Gastroesophageal sphincter (tissue), 4 donors: ENCODE data around the gene PROSER1. TPM values are rescaled to one million over a fixed set of nuclear protein-coding genes. Genes with fewer than 3 reads are reported as not detected.

Experiments used
- ATAC-seq: fragments of 150-250 bp; one replicate; pipeline ENCODE4 v1.9.1; 2016; ENCODE audit warnings: mild to moderate bottlenecking, moderate library complexity
- H3K27ac ChIP-seq, 4 donors: fragments of 200-600 bp; sonication (generic) in 3 of 4; 1 replicate in 3 of 4; 2 replicates in 1 of 4; pipeline ENCODE4 v1.5.1; 2016 to 2019
- H3K27me3 ChIP-seq: fragments of 200-600 bp; sonication (generic); one replicate; pipeline ENCODE4 v1.5.1; 2019
- H3K36me3 ChIP-seq, 2 donors: fragments of 200-600 bp; sonication (generic); one replicate each; pipeline ENCODE4 v1.5.1; 2019; ENCODE audit warnings: control low read depth in 1 of 2
- H3K4me1 ChIP-seq, 3 donors: fragments of 200-600 bp; sonication (generic); 1 replicate in 2 of 3; 2 replicates in 1 of 3; pipeline ENCODE4 v1.5.1; 2016 to 2019; ENCODE audit warnings: control low read depth in 2 of 3
- H3K4me3 ChIP-seq, 2 donors: fragments of 200-600 bp; sonication (generic); one replicate each; pipeline ENCODE4 v1.5.1; 2019; ENCODE audit warnings: mild to moderate bottlenecking in 1 of 2, moderate library complexity in 1 of 2
- H3K9me3 ChIP-seq, 3 donors: fragments of 200-600 bp; sonication (generic); one replicate each; pipeline ENCODE4 v1.5.1; 2017 to 2019; ENCODE audit warnings: control low read depth in 2 of 3
- EP300 ChIP-seq: sonication (generic); formaldehyde crosslinking; IDR thresholded peaks from one replicate; pipeline ENCODE4 v1.6.1; 2017; ENCODE audit warnings: antibody characterized with exemption, mild to moderate bottlenecking
- POLR2A ChIP-seq, 2 donors: fragments of 450-650 bp; IDR thresholded peaks; one replicate each; pipeline ENCODE4 v1.6.1; 2017; ENCODE audit warnings: antibody characterized with exemption in 2 of 2, mild to moderate bottlenecking in 2 of 2, moderate library complexity in 1 of 2
- POLR2AphosphoS5 ChIP-seq: sonication (generic); formaldehyde crosslinking; IDR thresholded peaks from one replicate; pipeline ENCODE4 v1.6.1; 2017; ENCODE audit warnings: antibody characterized with exemption
- WGBS, 2 donors: methylation state at CpG; one replicate each; pipeline ENCODE4 v1.1.5; 2018; ENCODE audit warnings: low coverage in 1 of 2; 5-methylcytosine and 5-hydroxymethylcytosine counted together
- total RNA-seq, 4 donors: library from RNA; depleted of rRNA; stranded (reverse); fragments of >200 nt; gene quantifications; one replicate each; pipeline ENCODE4 v1.1.0, GENCODE V29; 2016
- TF ChIP-seq, protein P1 (sequence below), 4 experiments: fragments of 200-600 bp in 2 of 4; fragments of 450-650 bp in 2 of 4; sonication (generic) in 1 of 4; IDR thresholded peaks; one replicate each; pipeline ENCODE4 v1.5.1; 2017 to 2019; ENCODE audit warnings: antibody characterized with exemption in 4 of 4, mild to moderate bottlenecking in 2 of 4, moderate library complexity in 2 of 4

PROSER1 gene
- total RNA-seq, 4 donors from 2014 or later = 8.0 to 18.8 (median 13.3) TPM

DNA sequence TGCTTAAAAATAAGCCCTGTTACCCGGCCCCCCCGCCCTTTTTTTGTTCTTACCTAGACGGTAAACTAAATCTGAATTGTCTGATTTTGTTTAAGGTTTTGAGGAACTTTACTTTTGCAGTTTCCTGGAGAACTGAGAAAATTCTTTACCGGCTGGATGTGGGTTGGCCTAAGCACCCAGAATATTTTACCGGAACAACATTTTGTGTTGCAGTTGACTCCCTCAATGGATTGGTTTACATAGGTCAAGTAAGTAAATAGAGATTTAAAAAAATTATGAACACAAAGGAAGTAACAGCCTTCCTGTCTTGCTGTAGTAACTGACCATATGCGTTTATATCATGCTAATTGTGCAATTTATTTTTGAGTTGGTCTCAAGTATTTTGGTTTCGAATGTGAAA, 1.2 kb upstream of the PROSER1 start:
- 26 to 31% methylated on average over 7 of the region's 7 CpGs for WGBS, 2 donors
- Histone ChIP-seq H3K4me3 (peak overlapping the region; percentile 82 to 91), H3K4me1 (peaks cover 7 to 62% (median 21%) of the 10 kb centered on the region in 3 donors), H3K9me3 (no peaks in the 10 kb centered on the region), H3K27me3 (no peaks in the 10 kb centered on the region), H3K27ac (peak overlapping the region in 3 of 4 donors; percentile 50 to 90 (median 87)), H3K36me3 (peaks cover 0 to 10% of the 10 kb centered on the region in 2 donors)
- TF ChIP-seq EP300 (no peak), POLR2AphosphoS5 (no peak), POLR2A (IDR thresholded peaks at IDR 0.05) (no peak)
- TF ChIP-seq, protein P1, sequence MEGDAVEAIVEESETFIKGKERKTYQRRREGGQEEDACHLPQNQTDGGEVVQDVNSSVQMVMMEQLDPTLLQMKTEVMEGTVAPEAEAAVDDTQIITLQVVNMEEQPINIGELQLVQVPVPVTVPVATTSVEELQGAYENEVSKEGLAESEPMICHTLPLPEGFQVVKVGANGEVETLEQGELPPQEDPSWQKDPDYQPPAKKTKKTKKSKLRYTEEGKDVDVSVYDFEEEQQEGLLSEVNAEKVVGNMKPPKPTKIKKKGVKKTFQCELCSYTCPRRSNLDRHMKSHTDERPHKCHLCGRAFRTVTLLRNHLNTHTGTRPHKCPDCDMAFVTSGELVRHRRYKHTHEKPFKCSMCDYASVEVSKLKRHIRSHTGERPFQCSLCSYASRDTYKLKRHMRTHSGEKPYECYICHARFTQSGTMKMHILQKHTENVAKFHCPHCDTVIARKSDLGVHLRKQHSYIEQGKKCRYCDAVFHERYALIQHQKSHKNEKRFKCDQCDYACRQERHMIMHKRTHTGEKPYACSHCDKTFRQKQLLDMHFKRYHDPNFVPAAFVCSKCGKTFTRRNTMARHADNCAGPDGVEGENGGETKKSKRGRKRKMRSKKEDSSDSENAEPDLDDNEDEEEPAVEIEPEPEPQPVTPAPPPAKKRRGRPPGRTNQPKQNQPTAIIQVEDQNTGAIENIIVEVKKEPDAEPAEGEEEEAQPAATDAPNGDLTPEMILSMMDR (IDR thresholded peaks at IDR 0.05) = no peak
- no peak for ATAC-seq

DNA sequence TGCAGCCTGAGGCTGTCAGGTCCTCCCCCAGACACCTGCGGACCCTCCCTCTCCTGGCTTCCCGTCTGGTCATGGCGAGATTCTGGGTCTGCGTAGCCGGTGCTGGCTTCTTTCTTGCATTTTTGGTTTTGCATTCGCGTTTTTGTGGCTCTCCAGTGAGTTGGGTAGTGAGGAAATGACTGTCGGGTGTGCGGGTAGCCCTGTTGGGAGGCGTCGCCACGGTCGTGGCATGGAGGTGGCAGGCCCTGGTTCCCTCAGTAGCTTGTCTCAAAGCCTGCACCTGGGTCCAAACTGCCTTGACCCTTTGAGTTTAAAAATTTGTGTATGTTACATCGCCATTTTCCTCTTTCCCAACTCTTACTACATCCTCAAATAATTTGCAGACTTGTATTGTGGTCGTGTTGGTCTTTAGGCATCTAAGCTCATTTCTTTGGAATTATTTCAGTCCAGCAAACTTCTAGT, 711 bp upstream of the PROSER1 start:
- Histone ChIP-seq H3K4me3 (peak overlapping the region; percentile 82 to 91), H3K36me3 (peaks cover 0 to 5% of the 10 kb centered on the region in 2 donors), H3K9me3 (no peaks in the 10 kb centered on the region), H3K27ac (peak overlapping the region; percentile 50 to 90 (median 86)), H3K4me1 (peaks cover 7 to 64% (median 21%) of the 10 kb centered on the region in 3 donors), H3K27me3 (no peaks in the 10 kb centered on the region)
- TF ChIP-seq, protein P1 (IDR thresholded peaks at IDR 0.05) = no peak
- TF ChIP-seq EP300 = no peak
- ATAC-seq = peak; percentile 2
- 1 to 3% methylated on average over 7 to 10 of the region's 15 CpGs for WGBS, 2 donors

DNA sequence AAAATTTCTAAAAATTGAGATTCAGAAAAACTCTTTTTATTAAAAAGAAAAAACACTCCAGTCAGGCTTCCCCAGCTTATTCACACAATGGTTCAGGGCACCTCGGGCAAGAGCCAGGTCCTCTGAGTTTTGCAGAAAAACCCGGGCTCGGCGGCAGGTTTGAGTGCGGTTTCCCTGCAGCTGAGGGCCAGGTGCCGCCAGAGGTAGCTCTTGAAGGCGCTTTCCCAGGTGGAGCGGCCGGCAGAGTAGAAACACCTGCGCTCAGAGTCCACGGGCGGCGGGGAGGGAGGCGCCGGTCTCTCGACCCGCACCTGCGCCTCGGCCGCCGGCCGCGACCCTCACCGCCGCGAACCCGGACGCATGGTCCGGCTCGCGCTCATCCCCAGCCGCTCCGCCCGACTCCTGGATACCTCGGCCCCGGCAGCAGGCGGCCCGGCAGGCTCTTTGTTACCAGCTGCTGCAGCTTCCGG, 444 bp downstream of the PROSER1 start:
- no peaks in the 10 kb centered on the region for H3K27me3 ChIP-seq
- H3K4me1 ChIP-seq = peaks cover 7 to 64% (median 21%) of the 10 kb centered on the region in 3 donors
- WGBS, 2 donors = 0 to 3% methylated on average over 1 to 5 of the region's 39 CpGs
- peak overlapping the region; percentile 50 to 90 (median 86) for H3K27ac ChIP-seq
- no peaks in the 10 kb centered on the region for H3K9me3 ChIP-seq
- no peaks in the 10 kb centered on the region for H3K36me3 ChIP-seq
- ATAC-seq = no peak
- TF ChIP-seq EP300 = no peak
- no peak for TF ChIP-seq POLR2A (IDR thresholded peaks at IDR 0.05)
- TF ChIP-seq, protein P1 (IDR thresholded peaks at IDR 0.05) = no peak
- TF ChIP-seq POLR2AphosphoS5 = no peak
- H3K4me3 ChIP-seq = peak overlapping the region; percentile 82 to 91

DNA sequence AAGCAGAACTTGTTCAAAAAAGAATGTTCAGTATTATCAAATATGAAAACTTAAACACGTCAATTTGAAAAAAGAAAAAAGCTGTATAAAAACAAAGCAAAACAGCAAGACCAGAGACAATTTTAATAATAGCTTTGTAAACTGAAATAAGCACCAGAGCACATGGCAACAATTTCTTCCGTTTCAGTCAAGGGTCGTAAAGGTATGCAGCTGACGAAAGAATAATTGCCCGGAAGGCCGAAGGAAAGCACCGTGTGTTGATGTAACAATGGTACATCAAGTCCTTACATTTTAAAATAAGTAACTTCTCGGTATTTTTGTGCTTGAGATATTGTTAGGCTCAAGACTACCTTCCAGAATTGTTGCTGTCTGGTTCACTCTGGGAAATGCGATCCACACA, 1.7 kb downstream of the PROSER1 start:
- H3K27me3 ChIP-seq = no peaks in the 10 kb centered on the region
- H3K4me1 ChIP-seq = peaks cover 7 to 60% (median 21%) of the 10 kb centered on the region in 3 donors
- no peak for ATAC-seq
- 2 to 4% methylated on average over 8 to 9 of the region's 9 CpGs for WGBS, 2 donors
- peak overlapping the region; percentile 82 to 91 for H3K4me3 ChIP-seq
- TF ChIP-seq EP300 (no peak), POLR2A (IDR thresholded peaks at IDR 0.05) (no peak), POLR2AphosphoS5 (no peak)
- TF ChIP-seq, protein P1 (IDR thresholded peaks at IDR 0.05) = no peak
- no peaks in the 10 kb centered on the region for H3K36me3 ChIP-seq
- no peak overlapping the region for H3K27ac ChIP-seq
- H3K9me3 ChIP-seq = no peaks in the 10 kb centered on the region

DNA sequence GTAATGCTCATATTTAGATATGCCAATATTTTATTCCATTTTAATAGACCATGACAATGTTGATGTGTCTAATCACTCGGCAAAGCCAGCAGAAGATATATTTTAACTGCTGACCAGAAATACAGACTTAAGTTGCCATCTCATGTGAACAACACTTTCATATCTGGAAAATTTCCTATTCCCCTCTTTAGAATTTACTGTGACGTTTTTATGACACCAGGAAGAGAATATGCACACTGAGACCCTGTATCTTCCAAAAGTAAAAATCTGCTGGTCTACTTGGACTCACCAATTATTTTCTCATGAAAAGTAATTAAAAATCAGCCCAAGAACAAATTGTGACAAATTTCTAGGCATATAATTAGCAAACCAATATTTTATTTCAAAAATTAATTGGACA, 2.1 kb downstream of the PROSER1 start:
- TF ChIP-seq EP300 (no peak), POLR2AphosphoS5 (no peak), POLR2A (IDR thresholded peaks at IDR 0.05) (no peak)
- TF ChIP-seq, protein P1 (IDR thresholded peaks at IDR 0.05) = no peak

More for the DNA sequence above, 2.1 kb downstream of the PROSER1 start:
- H3K36me3 ChIP-seq = peaks cover 0 to 1% of the 10 kb centered on the region in 2 donors
- H3K27ac ChIP-seq = no peak overlapping the region
- no peak for ATAC-seq
- peak overlapping the region; percentile 82 to 91 for H3K4me3 ChIP-seq
- H3K4me1 ChIP-seq = peaks cover 7 to 56% (median 21%) of the 10 kb centered on the region in 3 donors
- 38 to 41% methylated on average over 2 of the region's 2 CpGs for WGBS, 2 donors
- H3K27me3 ChIP-seq = no peaks in the 10 kb centered on the region
- H3K9me3 ChIP-seq = no peaks in the 10 kb centered on the region
